GM19035 (cell line): Measurements from ENCODE around the gene HOOK1.
"Not testable (repeated sequence)": the region's sequence is repeated elsewhere in the genome, so short reads cannot be mapped to it uniquely, and the experiment has no call there.

Source experiments
- ATAC-seq: cut with Tn5 transposase; IDR thresholded peaks from one replicate; pipeline ENCODE4 v1.9.1; 2021; ENCODE audit not compliant: unreplicated experiment

Gene HOOK1

GRCh38 chr1:59819566-59820438 lies 5.1 kb downstream of the HOOK1 start:
- no peak for ATAC-seq

- ATAC-seq: no peak
Observed at GRCh38 chr1:59827055-59827643, 12.4 kb downstream of the HOOK1 start.

DNA sequence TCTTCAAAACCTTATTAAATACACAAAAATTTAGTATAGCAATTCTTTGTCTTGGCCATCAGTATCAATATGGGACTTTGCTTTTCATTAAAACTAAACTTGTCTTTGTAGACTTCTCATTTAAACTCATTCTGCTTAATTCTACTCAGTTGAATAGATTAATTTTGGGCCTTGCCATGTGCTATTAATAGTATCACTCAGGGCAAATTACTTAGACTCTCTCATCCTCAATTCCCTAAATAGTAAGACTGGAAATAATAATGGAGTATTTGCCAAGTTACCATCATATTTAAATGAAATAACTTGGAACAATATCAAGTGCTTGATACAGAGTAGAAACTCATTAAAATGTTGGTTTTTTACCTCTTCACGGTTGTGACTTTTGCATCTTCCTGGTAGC lies 13.4 kb downstream of the HOOK1 start:
- ATAC-seq: no peak

- no peak for ATAC-seq
Observed at GRCh38 chr1:59831529-59831928, 16.8 kb downstream of the HOOK1 start.

DNA sequence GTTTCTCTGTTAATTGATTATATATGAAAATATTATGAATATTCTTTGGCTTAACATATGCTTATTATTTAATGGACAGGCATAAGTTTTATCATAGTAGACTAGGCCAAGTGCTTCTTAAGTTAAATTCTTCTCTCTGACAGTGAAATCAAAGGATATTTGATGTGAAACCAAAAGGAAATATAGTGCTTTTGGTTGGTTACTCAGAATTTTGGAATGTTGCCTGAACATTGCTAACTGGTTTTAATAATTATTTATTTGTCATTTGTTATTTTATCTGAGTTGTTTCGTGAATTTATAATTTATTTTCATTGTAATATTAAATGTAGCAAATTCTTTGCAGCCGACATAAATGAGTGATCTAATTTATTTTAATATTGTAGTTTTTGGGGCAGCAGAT lies 18.3 kb downstream of the HOOK1 start:
- no peak for ATAC-seq

DNA sequence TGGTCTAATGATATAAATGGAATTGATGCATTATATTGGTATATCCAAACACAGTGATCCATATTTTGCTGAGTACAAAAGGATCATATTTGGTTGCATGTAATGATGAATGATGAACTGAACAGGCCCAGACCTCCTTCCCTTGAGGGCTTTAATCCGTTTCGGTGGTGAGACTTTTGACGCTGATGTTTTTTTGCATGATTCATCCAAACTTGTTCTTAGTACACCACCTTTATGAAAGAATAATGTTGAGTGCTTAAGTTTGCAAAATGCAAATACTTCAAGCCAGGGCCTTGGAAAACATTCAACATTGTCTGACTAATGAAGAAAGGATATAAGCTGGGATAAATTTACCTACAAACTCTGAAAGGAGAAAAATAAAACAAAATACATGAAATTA lies 19.2 kb downstream of the HOOK1 start:
- no peak for ATAC-seq

GRCh38 chr1:59837857-59838256 lies 23.1 kb downstream of the HOOK1 start:
- ATAC-seq: not testable (repeated sequence)

DNA sequence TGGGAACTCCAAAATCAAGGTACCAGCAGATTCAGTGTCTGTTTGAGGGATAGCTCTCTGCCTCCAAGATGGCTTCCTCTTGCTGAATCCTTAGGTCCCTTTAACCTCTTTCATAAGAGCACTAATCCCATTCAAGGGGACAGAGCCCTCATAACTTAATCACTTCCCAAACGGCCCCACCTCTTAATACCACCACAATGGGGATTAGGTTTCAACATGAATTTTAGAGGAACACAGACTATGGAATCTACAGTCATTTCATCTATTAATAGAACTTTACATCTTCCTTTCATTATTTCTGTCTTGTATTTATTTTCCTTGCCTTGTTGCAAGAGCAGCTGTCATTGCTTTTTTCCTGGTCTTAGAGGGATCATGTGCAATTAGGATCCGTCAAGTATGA lies 30.3 kb downstream of the HOOK1 start:
- ATAC-seq: no peak

DNA sequence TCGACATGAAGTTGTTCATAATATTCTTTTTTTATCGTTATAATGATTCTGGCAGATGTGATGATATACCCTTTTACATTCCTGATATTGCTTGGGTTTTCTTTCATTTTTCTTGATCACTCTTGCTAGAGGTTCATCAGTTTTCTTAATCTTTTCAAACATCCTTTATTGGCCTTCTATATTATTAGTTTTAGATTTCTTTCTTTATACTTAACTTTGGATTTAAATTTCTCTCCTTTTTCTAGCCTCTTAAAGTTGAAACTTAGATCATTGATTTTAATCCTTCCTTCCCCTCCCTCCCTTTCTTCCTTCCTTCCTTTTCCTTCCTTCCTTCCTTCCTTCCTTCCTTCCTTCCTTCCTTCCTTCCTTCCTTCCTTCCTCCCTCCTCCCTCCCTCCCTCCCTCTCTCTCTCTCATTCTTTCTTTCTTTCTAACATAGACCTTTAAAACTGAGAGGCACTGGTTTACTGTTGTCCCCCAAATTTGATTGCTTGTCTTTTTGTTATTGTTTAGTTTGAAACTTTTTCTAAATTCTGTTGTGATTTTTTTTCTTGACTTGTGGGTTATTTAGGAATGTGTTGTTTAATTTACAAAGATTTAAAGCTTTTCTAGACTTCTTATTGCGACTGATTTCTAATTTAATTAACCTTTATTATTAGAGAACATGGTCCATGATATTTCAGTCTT lies 31.6 kb downstream of the HOOK1 start:
- no peak for ATAC-seq

DNA sequence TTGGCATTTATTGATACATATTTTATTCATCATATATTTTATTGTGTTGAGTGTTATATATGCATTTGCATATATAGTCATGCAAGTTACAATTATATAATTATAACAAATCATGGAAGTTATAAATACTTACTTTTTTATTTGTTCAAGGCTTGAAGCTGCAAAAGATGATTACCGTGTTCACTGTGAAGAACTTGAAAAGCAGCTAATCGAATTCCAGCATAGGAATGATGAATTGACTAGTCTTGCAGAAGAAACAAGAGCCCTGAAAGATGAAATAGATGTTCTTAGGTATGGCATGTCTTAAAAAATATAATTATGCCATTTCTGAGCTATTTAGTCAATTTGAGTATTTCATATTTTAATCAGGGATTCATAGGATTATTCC lies 32.1 kb downstream of the HOOK1 start:
- ATAC-seq: no peak

- no peak for ATAC-seq
Observed at GRCh38 chr1:59852117-59852516, 37.4 kb downstream of the HOOK1 start.

GRCh38 chr1:59855297-59855696 lies 40.5 kb downstream of the HOOK1 start:
- not testable (repeated sequence) for ATAC-seq

- ATAC-seq: no peak
Observed at GRCh38 chr1:59856725-59857338, 42.1 kb downstream of the HOOK1 start.

GRCh38 chr1:59857679-59858354 lies 43.1 kb downstream of the HOOK1 start:
- ATAC-seq: no peak

GRCh38 chr1:59866462-59866861 lies 51.7 kb downstream of the HOOK1 start:
- ATAC-seq: no peak

- ATAC-seq: no peak
Observed at GRCh38 chr1:59871746-59872145, 57.0 kb downstream of the HOOK1 start.

- ATAC-seq: no peak
Observed at GRCh38 chr1:59877108-59877682, 62.4 kb downstream of the HOOK1 start.

DNA sequence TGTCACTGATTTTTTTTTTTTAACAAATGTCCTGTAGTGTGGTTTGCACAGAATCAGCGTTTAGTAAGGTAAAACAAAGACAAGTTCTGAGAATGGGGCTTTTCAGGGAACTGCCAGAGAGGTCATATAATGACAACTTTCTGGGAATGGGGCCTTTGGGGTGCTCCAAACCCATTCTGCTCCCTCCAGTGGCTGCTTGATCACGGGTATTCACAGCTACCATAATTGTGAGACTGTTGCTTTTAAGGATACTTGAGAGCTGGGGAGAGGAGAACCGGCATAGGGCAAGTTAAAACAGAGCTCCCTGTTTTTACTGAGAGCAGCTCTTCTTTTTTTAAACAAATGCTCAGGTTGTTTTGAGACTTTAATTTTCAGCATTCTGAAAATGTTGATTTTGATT lies 63.6 kb downstream of the HOOK1 start:
- ATAC-seq: no peak

- no peak for ATAC-seq
Observed at GRCh38 chr1:59879574-59879973, 64.8 kb downstream of the HOOK1 start.

DNA sequence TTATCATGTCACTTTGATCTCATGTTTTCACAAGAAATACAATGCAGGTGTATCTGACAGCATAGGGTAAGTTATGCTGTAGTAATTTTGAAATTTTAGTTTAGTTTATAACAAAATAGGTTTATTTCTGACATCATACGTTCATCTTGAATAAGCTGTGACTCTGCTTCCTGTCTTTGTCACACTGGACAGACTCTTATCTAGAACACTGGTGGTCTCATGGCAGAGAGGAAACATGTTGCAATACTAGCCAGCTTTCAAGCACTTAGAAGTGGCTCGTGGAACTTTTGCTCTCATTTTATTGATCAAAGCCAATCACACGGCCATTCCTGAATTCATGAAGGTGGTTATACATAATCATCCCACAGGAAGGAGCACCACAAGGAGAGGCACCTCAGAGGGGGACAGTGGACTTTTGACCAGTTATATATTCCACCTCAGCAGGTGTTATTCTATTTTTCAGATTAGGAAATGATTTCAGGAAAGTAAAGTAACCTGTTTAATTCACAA lies 65.3 kb downstream of the HOOK1 start:
- no peak for ATAC-seq
